HepG2 (cell line): ENCODE results near the gene URAD. TPM values are rescaled to one million over a fixed set of nuclear protein-coding genes. Genes with fewer than 3 reads are reported as not detected.

ENCODE experiments used
- ATAC-seq: fragments of 200-7000 bp; cut with Tn5 transposase; 3 replicates; pipeline ENCODE4 v1.9.1; 2020; ENCODE audit warnings: mild to moderate bottlenecking, moderate library complexity
- BruUV-seq: library from RNA; stranded (reverse); fragments of 400-500 nt; replicated peaks from 2 replicates; lab custom pipeline; 2021; lab: Mats Ljungman, UMichigan
- CTCF ChIA-PET: fragments of 300-600 bp; formaldehyde crosslinking; extraction: SDS; loops from one replicate; lab custom pipeline; 2021; ENCODE audit warnings: low total read pairs, inconsistent platforms, low intra/inter-chr PET ratio; lab: Yijun Ruan, JAX
- POLR2A ChIA-PET: fragments of 350-600 bp; sonication (Branson Sonifier 250); formaldehyde crosslinking; loops from one replicate; lab custom pipeline; 2020; ENCODE audit warnings: antibody characterized with exemption, inconsistent platforms; lab: Yijun Ruan, JAX
- DNase-seq: peaks from one replicate; pipeline ENCODE4 v3.0.0-alpha.2; 2015; ENCODE audit warnings: low spot score
- FAIRE-seq: peaks from 3 replicates; lab custom pipeline; 2011; peaks lifted over from hg19 to GRCh38; lab: Jason Lieb, UNC
- H2AFZ ChIP-seq: one replicate; pipeline ENCODE4 v1.6.1; 2011; ENCODE audit warnings: low read length, inconsistent platforms
- H3K27ac ChIP-seq: fragments of 300-600 bp; 3 replicates; pipeline ENCODE4 v1.8.0; 2011; ENCODE audit warnings: mixed run types, mild to moderate bottlenecking, mixed read lengths, low read length, inconsistent platforms; ENCODE audit not compliant: insufficient read depth; ENCODE audit errors: extremely low read length
- H3K27me3 ChIP-seq, 2 experiments: fragments of 200-600 bp in 1 of 2; 2 replicates in 1 of 2; 3 replicates in 1 of 2; pipeline versions ENCODE4 v1.6.0 to v1.8.0; 2011; ENCODE audit warnings: low read length in 2 of 2, mild to moderate bottlenecking in 2 of 2, moderate library complexity in 2 of 2, inconsistent platforms in 1 of 2; ENCODE audit not compliant: insufficient read depth in 2 of 2, control insufficient read depth in 1 of 2
- H3K36me3 ChIP-seq, 2 experiments: fragments of 200-600 bp in 1 of 2; replicated peaks in 1 of 2; 2 replicates in 1 of 2; 3 replicates in 1 of 2; pipeline versions ENCODE4 v1.5.1 to v1.8.0; 2011; ENCODE audit warnings: low read length in 2 of 2, inconsistent platforms in 1 of 2; ENCODE audit not compliant: insufficient read depth in 2 of 2, control insufficient read depth in 1 of 2
- H3K4me1 ChIP-seq: 2 replicates; pipeline ENCODE4 v1.5.1; 2012; ENCODE audit warnings: low read length, inconsistent platforms; ENCODE audit not compliant: insufficient read depth
- H3K4me2 ChIP-seq: 2 replicates; pipeline ENCODE4 v1.6.0; 2011; ENCODE audit warnings: low read depth, low read length, inconsistent platforms
- H3K4me3 ChIP-seq, 3 experiments: fragments of 200-600 bp in 1 of 3; sonication (generic), shearing (Covaris generic) in 1 of 3; replicated peaks in 1 of 3; 2 replicates each; pipeline ENCODE4 v1.5.1; 2011 to 2016; ENCODE audit warnings: low read length in 3 of 3, inconsistent platforms in 2 of 3, low read depth in 2 of 3, mild to moderate bottlenecking in 2 of 3, control low read depth in 1 of 3, mixed read lengths in 1 of 3; ENCODE audit not compliant: insufficient read depth in 1 of 3
- H3K79me2 ChIP-seq: one replicate; pipeline ENCODE4 v1.6.1; 2011; ENCODE audit warnings: low read length, inconsistent platforms; ENCODE audit not compliant: insufficient read depth
- H3K9ac ChIP-seq: 2 replicates; pipeline ENCODE4 v1.6.0; 2011; ENCODE audit warnings: mild to moderate bottlenecking, low read depth, low read length, inconsistent platforms; ENCODE audit not compliant: insufficient read depth
- H3K9me3 ChIP-seq: 2 replicates; pipeline ENCODE4 v1.5.1; 2012; ENCODE audit warnings: mild to moderate bottlenecking, low read length
- H4K20me1 ChIP-seq: 2 replicates; pipeline ENCODE4 v1.6.0; 2011; ENCODE audit warnings: inconsistent platforms, mild to moderate bottlenecking, low read length, moderate library complexity; ENCODE audit not compliant: insufficient read depth
- KDM4B ChIP-seq: sonication (generic); formaldehyde crosslinking; IDR thresholded peaks from 2 replicates; pipeline ENCODE4 v1.4.0; 2020; ENCODE audit warnings: missing genetic modification reagents
- NCOA2 ChIP-seq: sonication (generic); formaldehyde crosslinking; IDR thresholded peaks from 2 replicates; pipeline ENCODE4 v1.8.0; 2022; ENCODE audit warnings: inconsistent platforms
- SUZ12 ChIP-seq: fragments of 150-350 bp; IDR thresholded peaks from 2 replicates; pipeline ENCODE4 v1.6.1; 2014; ENCODE audit warnings: low read depth, low read length
- ZNF782 ChIP-seq: sonication (generic); formaldehyde crosslinking; IDR thresholded peaks from 2 replicates; pipeline ENCODE4 v1.4.0; 2020; ENCODE audit warnings: missing genetic modification reagents, mild to moderate bottlenecking, borderline replicate concordance
- WGBS: methylation state at CpG from one replicate; pipeline ENCODE4 v1.1.6; 2017; ENCODE audit warnings: low lambda C conversion rate; 5-methylcytosine and 5-hydroxymethylcytosine counted together
- in situ Hi-C: cut with HindIII; loops from 2 replicates; pipeline ENCODE4 v1.10.0; 2017; ENCODE audit warnings: low pct_unique_long_range_greater_than_20kb; ENCODE audit not compliant: extremely low pct_ligation_motif_present
- intact Hi-C: fragments of 100-400 bp; cut with micrococcal nuclease; formaldehyde crosslinking; loops from one replicate; pipeline ENCODE4 v1.10.0; 2022; ENCODE audit not compliant: unreplicated experiment
- polyA plus RNA-seq, 8 experiments: library from polyadenylated mRNA; depleted of rRNA in 3 of 8; stranded (reverse) in 7 of 8; unstranded in 1 of 8; fragments of >200 nt; fragmentation: Illumina TruSeq in 4 of 8; extraction: Trizol in 4 of 8; gene quantifications; 2 replicates each; pipeline versions ENCODE4 v1.2.1 to v1.2.3, GENCODE V29; 2011 to 2016; ENCODE audit warnings: low read depth in 4 of 8, missing spikeins in 1 of 8, mixed read lengths in 1 of 8; ENCODE audit not compliant: insufficient read depth in 1 of 8
- total RNA-seq, 5 experiments: library from RNA; depleted of rRNA; stranded (reverse); fragments of >200 nt; fragmentation: Illumina TruSeq; extraction: Trizol; gene quantifications; 2 replicates each; pipeline ENCODE4 v1.2.3, GENCODE V29; 2016; ENCODE audit warnings: low read depth in 1 of 5
- TF ChIP-seq, protein P1 (sequence below): sonication (generic); formaldehyde crosslinking; IDR thresholded peaks from 2 replicates; pipeline ENCODE4 v1.8.0; 2022; ENCODE audit warnings: mild to moderate bottlenecking, missing genetic modification reagents; ENCODE audit not compliant: insufficient replicate concordance
- TF ChIP-seq, protein P2 (sequence below): sonication (generic); formaldehyde crosslinking; IDR thresholded peaks from 2 replicates; pipeline ENCODE4 v1.4.0; 2020; ENCODE audit warnings: missing genetic modification reagents, borderline replicate concordance
- TF ChIP-seq, protein P3 (sequence below): sonication (generic); formaldehyde crosslinking; IDR thresholded peaks from 2 replicates; pipeline ENCODE4 v1.5.1; 2020; ENCODE audit warnings: missing genetic modification reagents, mild to moderate bottlenecking, borderline replicate concordance

The URAD gene
- total and polyA plus RNA-seq, 2 of the 13 experiments (the other 11 are each of a cell fraction or from before 2014, with no cell fraction given) = not detected

DNA sequence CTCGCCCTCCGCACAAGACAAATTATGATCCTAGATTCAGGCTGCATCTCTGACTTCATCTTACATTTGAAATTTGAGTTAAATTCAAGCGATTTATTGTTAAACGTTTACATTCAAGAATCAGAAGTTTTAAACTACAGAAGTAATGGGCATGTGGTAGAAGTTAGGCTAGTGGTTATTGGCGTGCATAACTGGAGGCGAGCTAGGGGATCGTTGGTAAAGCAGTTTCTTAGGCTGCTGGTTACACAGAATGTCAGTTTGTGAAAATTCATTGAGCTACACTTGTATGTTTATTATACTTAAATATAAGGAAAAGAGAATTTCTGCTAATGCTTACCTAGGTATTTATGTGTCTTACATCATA lies 18.6 kb downstream of the URAD start:
- FAIRE-seq = no peak
- in situ Hi-C loops = loop anchor here (10.0 to 25.0 kb wide), 2 partner anchors 605 to 1008 kb away; no protein-coding TSS in a partner anchor
- no peak overlapping the region for H3K4me2 ChIP-seq

More for the DNA sequence above, 18.6 kb downstream of the URAD start:
- Histone ChIP-seq H4K20me1 (no peaks in the 10 kb centered on the region), H3K9me3 (no peaks in the 10 kb centered on the region), H3K79me2 (no peaks in the 10 kb centered on the region), H3K4me1 (peaks cover 21% of the 10 kb centered on the region; the same call in 1 of the 2 replicates), H3K27ac (no peak overlapping the region), H3K4me3 (no peak overlapping the region), H3K36me3 (no peaks in the 10 kb centered on the region), H3K9ac (no peak overlapping the region), H3K27me3 (peaks cover 20 to 81% of the 10 kb centered on the region in 2 experiments), H2AFZ (no peak overlapping the region)
- intact Hi-C loops = no loop called here
- ChIA-PET CTCF (no interaction called here), POLR2A (no interaction called here)
- DNase-seq (no peak), ATAC-seq (no peak)
- TF ChIP-seq NCOA2 (CRISPR knock-in tag) = no peak
- TF ChIP-seq, protein P1, sequence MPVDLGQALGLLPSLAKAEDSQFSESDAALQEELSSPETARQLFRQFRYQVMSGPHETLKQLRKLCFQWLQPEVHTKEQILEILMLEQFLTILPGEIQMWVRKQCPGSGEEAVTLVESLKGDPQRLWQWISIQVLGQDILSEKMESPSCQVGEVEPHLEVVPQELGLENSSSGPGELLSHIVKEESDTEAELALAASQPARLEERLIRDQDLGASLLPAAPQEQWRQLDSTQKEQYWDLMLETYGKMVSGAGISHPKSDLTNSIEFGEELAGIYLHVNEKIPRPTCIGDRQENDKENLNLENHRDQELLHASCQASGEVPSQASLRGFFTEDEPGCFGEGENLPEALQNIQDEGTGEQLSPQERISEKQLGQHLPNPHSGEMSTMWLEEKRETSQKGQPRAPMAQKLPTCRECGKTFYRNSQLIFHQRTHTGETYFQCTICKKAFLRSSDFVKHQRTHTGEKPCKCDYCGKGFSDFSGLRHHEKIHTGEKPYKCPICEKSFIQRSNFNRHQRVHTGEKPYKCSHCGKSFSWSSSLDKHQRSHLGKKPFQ (CRISPR knock-in tag) = no peak
- TF ChIP-seq, protein P2, sequence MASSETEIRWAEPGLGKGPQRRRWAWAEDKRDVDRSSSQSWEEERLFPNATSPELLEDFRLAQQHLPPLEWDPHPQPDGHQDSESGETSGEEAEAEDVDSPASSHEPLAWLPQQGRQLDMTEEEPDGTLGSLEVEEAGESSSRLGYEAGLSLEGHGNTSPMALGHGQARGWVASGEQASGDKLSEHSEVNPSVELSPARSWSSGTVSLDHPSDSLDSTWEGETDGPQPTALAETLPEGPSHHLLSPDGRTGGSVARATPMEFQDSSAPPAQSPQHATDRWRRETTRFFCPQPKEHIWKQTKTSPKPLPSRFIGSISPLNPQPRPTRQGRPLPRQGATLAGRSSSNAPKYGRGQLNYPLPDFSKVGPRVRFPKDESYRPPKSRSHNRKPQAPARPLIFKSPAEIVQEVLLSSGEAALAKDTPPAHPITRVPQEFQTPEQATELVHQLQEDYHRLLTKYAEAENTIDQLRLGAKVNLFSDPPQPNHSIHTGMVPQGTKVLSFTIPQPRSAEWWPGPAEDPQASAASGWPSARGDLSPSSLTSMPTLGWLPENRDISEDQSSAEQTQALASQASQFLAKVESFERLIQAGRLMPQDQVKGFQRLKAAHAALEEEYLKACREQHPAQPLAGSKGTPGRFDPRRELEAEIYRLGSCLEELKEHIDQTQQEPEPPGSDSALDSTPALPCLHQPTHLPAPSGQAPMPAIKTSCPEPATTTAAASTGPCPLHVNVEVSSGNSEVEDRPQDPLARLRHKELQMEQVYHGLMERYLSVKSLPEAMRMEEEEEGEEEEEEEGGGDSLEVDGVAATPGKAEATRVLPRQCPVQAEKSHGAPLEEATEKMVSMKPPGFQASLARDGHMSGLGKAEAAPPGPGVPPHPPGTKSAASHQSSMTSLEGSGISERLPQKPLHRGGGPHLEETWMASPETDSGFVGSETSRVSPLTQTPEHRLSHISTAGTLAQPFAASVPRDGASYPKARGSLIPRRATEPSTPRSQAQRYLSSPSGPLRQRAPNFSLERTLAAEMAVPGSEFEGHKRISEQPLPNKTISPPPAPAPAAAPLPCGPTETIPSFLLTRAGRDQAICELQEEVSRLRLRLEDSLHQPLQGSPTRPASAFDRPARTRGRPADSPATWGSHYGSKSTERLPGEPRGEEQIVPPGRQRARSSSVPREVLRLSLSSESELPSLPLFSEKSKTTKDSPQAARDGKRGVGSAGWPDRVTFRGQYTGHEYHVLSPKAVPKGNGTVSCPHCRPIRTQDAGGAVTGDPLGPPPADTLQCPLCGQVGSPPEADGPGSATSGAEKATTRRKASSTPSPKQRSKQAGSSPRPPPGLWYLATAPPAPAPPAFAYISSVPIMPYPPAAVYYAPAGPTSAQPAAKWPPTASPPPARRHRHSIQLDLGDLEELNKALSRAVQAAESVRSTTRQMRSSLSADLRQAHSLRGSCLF (CRISPR knock-in tag) = no peak
- TF ChIP-seq, protein P3, sequence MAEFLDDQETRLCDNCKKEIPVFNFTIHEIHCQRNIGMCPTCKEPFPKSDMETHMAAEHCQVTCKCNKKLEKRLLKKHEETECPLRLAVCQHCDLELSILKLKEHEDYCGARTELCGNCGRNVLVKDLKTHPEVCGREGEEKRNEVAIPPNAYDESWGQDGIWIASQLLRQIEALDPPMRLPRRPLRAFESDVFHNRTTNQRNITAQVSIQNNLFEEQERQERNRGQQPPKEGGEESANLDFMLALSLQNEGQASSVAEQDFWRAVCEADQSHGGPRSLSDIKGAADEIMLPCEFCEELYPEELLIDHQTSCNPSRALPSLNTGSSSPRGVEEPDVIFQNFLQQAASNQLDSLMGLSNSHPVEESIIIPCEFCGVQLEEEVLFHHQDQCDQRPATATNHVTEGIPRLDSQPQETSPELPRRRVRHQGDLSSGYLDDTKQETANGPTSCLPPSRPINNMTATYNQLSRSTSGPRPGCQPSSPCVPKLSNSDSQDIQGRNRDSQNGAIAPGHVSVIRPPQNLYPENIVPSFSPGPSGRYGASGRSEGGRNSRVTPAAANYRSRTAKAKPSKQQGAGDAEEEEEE (CRISPR knock-in tag) = no peak
- no peak for TF ChIP-seq KDM4B (CRISPR knock-in tag)
- TF ChIP-seq SUZ12 = no peak
- TF ChIP-seq ZNF782 = no peak
- 60% methylated on average over 7 of the region's 7 CpGs for WGBS
- no TSS peak for BruUV-seq
